K562 (cell line): Measurements from ENCODE around the gene SLC27A2. TPM values are rescaled to one million over a fixed set of nuclear protein-coding genes. Genes with fewer than 3 reads are reported as not detected.

Experiments
- ARID1B ChIP-seq: fragments of 450-650 bp; IDR thresholded peaks from 2 replicates; pipeline ENCODE4 v1.6.1; 2016; ENCODE audit warnings: antibody characterized with exemption, mild to moderate bottlenecking, inconsistent platforms
- BMI1 ChIP-seq: fragments of 150-350 bp; IDR thresholded peaks from 2 replicates; pipeline ENCODE4 v1.6.1; 2014; ENCODE audit warnings: low read length
- CC2D1A ChIP-seq: fragments of 450-650 bp; IDR thresholded peaks from 2 replicates; pipeline ENCODE4 v1.6.1; 2017; ENCODE audit warnings: mild to moderate bottlenecking
- CHD1 ChIP-seq: fragments of 200-600 bp; sonication (generic); IDR thresholded peaks from one replicate; pipeline ENCODE4 v1.6.1; 2012; ENCODE audit warnings: mild to moderate bottlenecking, moderate library complexity, low read length, inconsistent platforms
- DPF2 ChIP-seq: fragments of 450-650 bp; IDR thresholded peaks from 2 replicates; pipeline ENCODE4 v1.6.1; 2016
- HDAC1 ChIP-seq, 2 experiments: fragments of 450-650 bp; IDR thresholded peaks; 2 replicates each; pipeline ENCODE4 v1.6.1; 2016 to 2017; ENCODE audit warnings: inconsistent platforms in 1 of 2, mild to moderate bottlenecking in 1 of 2, moderate library complexity in 1 of 2
- HNRNPL ChIP-seq: fragments of 200-400 bp; formaldehyde crosslinking; IDR thresholded peaks from 2 replicates; pipeline ENCODE4 v1.6.1; 2017; ENCODE audit warnings: low read depth, mild to moderate bottlenecking, low read length
- KDM1A ChIP-seq, 2 experiments: fragments of 450-650 bp; IDR thresholded peaks; 2 replicates each; pipeline ENCODE4 v1.6.1; 2016; ENCODE audit warnings: mild to moderate bottlenecking in 2 of 2
- MEIS2 ChIP-seq: fragments of 450-650 bp; IDR thresholded peaks from 2 replicates; pipeline ENCODE4 v1.6.1; 2014; ENCODE audit warnings: mild to moderate bottlenecking; ENCODE audit not compliant: partially characterized antibody
- MTA1 ChIP-seq: fragments of 450-650 bp; IDR thresholded peaks from 2 replicates; pipeline ENCODE4 v1.6.1; 2017; ENCODE audit warnings: borderline replicate concordance
- NCOA4 ChIP-seq: fragments of 450-650 bp; IDR thresholded peaks from 2 replicates; pipeline ENCODE4 v1.6.1; 2018; ENCODE audit warnings: mild to moderate bottlenecking; ENCODE audit not compliant: partially characterized antibody
- SETDB1 ChIP-seq: IDR thresholded peaks from one replicate; pipeline ENCODE4 v1.6.1; 2012; ENCODE audit warnings: low read length, control low read depth, inconsistent platforms
- SMAD4 ChIP-seq: fragments of 250-450 bp; sonication (Bioruptor Pico); conservative IDR thresholded peaks from 2 replicates; pipeline ENCODE4 v1.8.0; 2021; ENCODE audit warnings: inconsistent platforms, mild to moderate bottlenecking, moderate library complexity
- SMARCA4 ChIP-seq: fragments of 450-650 bp; IDR thresholded peaks from 2 replicates; pipeline ENCODE4 v1.6.1; 2016
- SUPT5H ChIP-seq: fragments of 450-650 bp; IDR thresholded peaks from 2 replicates; pipeline ENCODE4 v1.6.1; 2016
- XRCC4 ChIP-seq: IDR thresholded peaks from one replicate; pipeline ENCODE4 v1.6.1; 2011; ENCODE audit not compliant: insufficient read depth, insufficient read length; ENCODE audit errors: extremely low read depth
- ZNF589 ChIP-seq: fragments of 200-800 bp; sonication (Bioruptor generic); IDR thresholded peaks from 2 replicates; pipeline ENCODE4 v1.6.1; 2016; ENCODE audit warnings: low read depth, missing genetic modification characterization, missing compliant biosample characterization
- polyA plus RNA-seq, 8 experiments: library from polyadenylated mRNA; depleted of rRNA in 4 of 8; stranded (reverse) in 5 of 8; unstranded in 3 of 8; fragments of >200 nt; fragmentation: Nextera tagmentation in 2 of 8; fragmentation: Illumina TruSeq in 1 of 8; extraction: Ambion mirVana in 2 of 8; extraction: Trizol in 1 of 8; gene quantifications; 2 replicates each; pipeline versions ENCODE4 v1.2.1 to v1.2.3, GENCODE V29; 2011 to 2014; ENCODE audit warnings: inconsistent platforms in 1 of 8, missing spikeins in 1 of 8
- total RNA-seq, 7 experiments: library from RNA; depleted of rRNA in 6 of 7; stranded (reverse); fragments of >200 nt in 6 of 7; fragmentation: Illumina TruSeq in 2 of 7; extraction: Trizol in 2 of 7; gene quantifications; 2 replicates each; pipeline versions ENCODE4 v1.2.1 to v1.2.3, GENCODE V29; 2011 to 2021; ENCODE audit warnings: low replicate concordance in 1 of 7
- TF ChIP-seq, protein P1 (sequence below), 2 experiments: fragments of 450-650 bp; formaldehyde crosslinking in 1 of 2; IDR thresholded peaks; 2 replicates each; pipeline versions ENCODE4 v1.4.0 to v1.6.1; 2014 to 2020; ENCODE audit warnings: mild to moderate bottlenecking in 2 of 2, borderline replicate concordance in 1 of 2, low read depth in 1 of 2
- TF ChIP-seq, protein P2 (sequence below): fragments of 250-450 bp; sonication (Bioruptor Pico); IDR thresholded peaks from 2 replicates; pipeline ENCODE4 v1.8.0; 2021; ENCODE audit warnings: borderline replicate concordance, mild to moderate bottlenecking, moderate library complexity; ENCODE audit not compliant: poor library complexity, severe bottlenecking
- TF ChIP-seq, protein P3 (sequence below): sonication (generic); formaldehyde crosslinking; IDR thresholded peaks from 2 replicates; pipeline ENCODE4 v1.4.0; 2020; ENCODE audit warnings: mild to moderate bottlenecking, missing genetic modification reagents

Gene SLC27A2
- total and polyA plus RNA-seq, 9 of the 15 experiments (the other 6 are each of a cell fraction or from before 2014, with no cell fraction given) = 4.9 to 38.0 (median 22.7) TPM

DNA sequence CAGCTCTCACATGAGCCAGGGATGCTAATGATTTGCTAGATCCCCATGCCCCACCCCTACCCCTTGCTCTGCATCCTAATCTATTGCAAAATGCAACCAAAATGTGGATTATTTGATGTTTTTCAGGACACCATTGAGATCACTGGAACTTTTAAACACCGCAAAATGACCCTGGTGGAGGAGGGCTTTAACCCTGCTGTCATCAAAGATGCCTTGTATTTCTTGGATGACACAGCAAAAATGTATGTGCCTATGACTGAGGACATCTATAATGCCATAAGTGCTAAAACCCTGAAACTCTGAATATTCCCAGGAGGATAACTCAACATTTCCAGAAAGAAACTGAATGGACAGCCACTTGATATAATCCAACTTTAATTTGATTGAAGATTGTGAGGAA is 53.8 kb downstream of the SLC27A2 start (continued):
- TF ChIP-seq, protein P1, sequence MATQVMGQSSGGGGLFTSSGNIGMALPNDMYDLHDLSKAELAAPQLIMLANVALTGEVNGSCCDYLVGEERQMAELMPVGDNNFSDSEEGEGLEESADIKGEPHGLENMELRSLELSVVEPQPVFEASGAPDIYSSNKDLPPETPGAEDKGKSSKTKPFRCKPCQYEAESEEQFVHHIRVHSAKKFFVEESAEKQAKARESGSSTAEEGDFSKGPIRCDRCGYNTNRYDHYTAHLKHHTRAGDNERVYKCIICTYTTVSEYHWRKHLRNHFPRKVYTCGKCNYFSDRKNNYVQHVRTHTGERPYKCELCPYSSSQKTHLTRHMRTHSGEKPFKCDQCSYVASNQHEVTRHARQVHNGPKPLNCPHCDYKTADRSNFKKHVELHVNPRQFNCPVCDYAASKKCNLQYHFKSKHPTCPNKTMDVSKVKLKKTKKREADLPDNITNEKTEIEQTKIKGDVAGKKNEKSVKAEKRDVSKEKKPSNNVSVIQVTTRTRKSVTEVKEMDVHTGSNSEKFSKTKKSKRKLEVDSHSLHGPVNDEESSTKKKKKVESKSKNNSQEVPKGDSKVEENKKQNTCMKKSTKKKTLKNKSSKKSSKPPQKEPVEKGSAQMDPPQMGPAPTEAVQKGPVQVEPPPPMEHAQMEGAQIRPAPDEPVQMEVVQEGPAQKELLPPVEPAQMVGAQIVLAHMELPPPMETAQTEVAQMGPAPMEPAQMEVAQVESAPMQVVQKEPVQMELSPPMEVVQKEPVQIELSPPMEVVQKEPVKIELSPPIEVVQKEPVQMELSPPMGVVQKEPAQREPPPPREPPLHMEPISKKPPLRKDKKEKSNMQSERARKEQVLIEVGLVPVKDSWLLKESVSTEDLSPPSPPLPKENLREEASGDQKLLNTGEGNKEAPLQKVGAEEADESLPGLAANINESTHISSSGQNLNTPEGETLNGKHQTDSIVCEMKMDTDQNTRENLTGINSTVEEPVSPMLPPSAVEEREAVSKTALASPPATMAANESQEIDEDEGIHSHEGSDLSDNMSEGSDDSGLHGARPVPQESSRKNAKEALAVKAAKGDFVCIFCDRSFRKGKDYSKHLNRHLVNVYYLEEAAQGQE (IDR thresholded peaks at IDR 0.05; ENCODE audit: borderline replicate concordance) = no peak
- TF ChIP-seq, protein P1 (CRISPR knock-in tag; IDR thresholded peaks at IDR 0.05; ENCODE audit: low read depth) = no peak
- TF ChIP-seq DPF2 (peak; percentile 70), NCOA4 (no peak), ZNF589 (CRISPR knock-in tag) (no peak), MEIS2 (peak; percentile 53), BMI1 (no peak), HNRNPL (no peak), HDAC1 (IDR thresholded peaks at IDR 0.05) (no peak), SUPT5H (no peak), ARID1B (peak; percentile 44; the same call in 1 of the 2 replicates), CHD1 (no peak), XRCC4 (no peak), SMAD4 (CRISPR knock-in tag) (no peak), CC2D1A (no peak), KDM1A (IDR thresholded peaks at IDR 0.05) (peak in 1 of 2 experiments; percentile 37; a peak in 1 of 4 replicates), MTA1 (no peak), SMARCA4 (peak; percentile 60; the same call in 1 of the 2 replicates), SETDB1 (no peak)
- TF ChIP-seq, protein P2, sequence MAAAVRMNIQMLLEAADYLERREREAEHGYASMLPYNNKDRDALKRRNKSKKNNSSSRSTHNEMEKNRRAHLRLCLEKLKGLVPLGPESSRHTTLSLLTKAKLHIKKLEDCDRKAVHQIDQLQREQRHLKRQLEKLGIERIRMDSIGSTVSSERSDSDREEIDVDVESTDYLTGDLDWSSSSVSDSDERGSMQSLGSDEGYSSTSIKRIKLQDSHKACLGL (CRISPR knock-in tag) = no peak
- TF ChIP-seq, protein P3, sequence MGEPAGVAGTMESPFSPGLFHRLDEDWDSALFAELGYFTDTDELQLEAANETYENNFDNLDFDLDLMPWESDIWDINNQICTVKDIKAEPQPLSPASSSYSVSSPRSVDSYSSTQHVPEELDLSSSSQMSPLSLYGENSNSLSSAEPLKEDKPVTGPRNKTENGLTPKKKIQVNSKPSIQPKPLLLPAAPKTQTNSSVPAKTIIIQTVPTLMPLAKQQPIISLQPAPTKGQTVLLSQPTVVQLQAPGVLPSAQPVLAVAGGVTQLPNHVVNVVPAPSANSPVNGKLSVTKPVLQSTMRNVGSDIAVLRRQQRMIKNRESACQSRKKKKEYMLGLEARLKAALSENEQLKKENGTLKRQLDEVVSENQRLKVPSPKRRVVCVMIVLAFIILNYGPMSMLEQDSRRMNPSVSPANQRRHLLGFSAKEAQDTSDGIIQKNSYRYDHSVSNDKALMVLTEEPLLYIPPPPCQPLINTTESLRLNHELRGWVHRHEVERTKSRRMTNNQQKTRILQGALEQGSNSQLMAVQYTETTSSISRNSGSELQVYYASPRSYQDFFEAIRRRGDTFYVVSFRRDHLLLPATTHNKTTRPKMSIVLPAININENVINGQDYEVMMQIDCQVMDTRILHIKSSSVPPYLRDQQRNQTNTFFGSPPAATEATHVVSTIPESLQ (CRISPR knock-in tag) = no peak
